DND-41 (cell line): Measurements from ENCODE around the gene OBI1.

Experiments used
- ATAC-seq: fragments of 200-7000 bp; cut with Tn5 transposase; 3 replicates; pipeline ENCODE4 v1.9.1; 2021; ENCODE audit warnings: low read depth; ENCODE audit not compliant: insufficient read depth
- DNase-seq: peaks from one replicate; pipeline ENCODE4 v3.0.0-alpha.2; 2020
- H2AFZ ChIP-seq: 2 replicates; pipeline ENCODE4 v1.6.0; 2012; ENCODE audit warnings: low read depth, low read length
- H3K27ac ChIP-seq: 2 replicates; pipeline ENCODE4 v1.5.1; 2012; ENCODE audit warnings: low read length, inconsistent platforms
- H3K27me3 ChIP-seq: fragments of 200-600 bp; sonication (generic); 2 replicates; pipeline ENCODE4 v1.6.0; 2012; ENCODE audit warnings: low read length, mild to moderate bottlenecking, inconsistent platforms; ENCODE audit not compliant: insufficient read depth, poor library complexity
- H3K36me3 ChIP-seq: 2 replicates; pipeline ENCODE4 v1.5.1; 2012; ENCODE audit warnings: low read length, inconsistent platforms; ENCODE audit not compliant: insufficient read depth
- H3K4me1 ChIP-seq: 2 replicates; pipeline ENCODE4 v1.5.1; 2012; ENCODE audit warnings: mild to moderate bottlenecking, low read length; ENCODE audit not compliant: insufficient read depth
- H3K4me2 ChIP-seq: 2 replicates; pipeline ENCODE4 v1.6.0; 2012; ENCODE audit warnings: mild to moderate bottlenecking, moderate library complexity, low read length, inconsistent platforms; ENCODE audit not compliant: insufficient read depth
- H3K4me3 ChIP-seq, 2 experiments: fragments of 200-600 bp in 1 of 2; shearing (Covaris generic) in 1 of 2; 2 replicates each; pipeline ENCODE4 v1.5.1; 2012 to 2016; ENCODE audit warnings: inconsistent platforms in 2 of 2, low read length in 2 of 2, mild to moderate bottlenecking in 2 of 2, low read depth in 1 of 2, moderate library complexity in 1 of 2
- H3K79me2 ChIP-seq: 2 replicates; pipeline ENCODE4 v1.6.0; 2012; ENCODE audit warnings: low read length, inconsistent platforms; ENCODE audit not compliant: insufficient read depth
- H3K9ac ChIP-seq: 2 replicates; pipeline ENCODE4 v1.6.0; 2012; ENCODE audit warnings: low read depth, mild to moderate bottlenecking, inconsistent platforms, low read length, moderate library complexity
- H3K9me3 ChIP-seq: 2 replicates; pipeline ENCODE4 v1.5.1; 2012; ENCODE audit warnings: low read length, moderate library complexity, mild to moderate bottlenecking, inconsistent platforms; ENCODE audit not compliant: insufficient read depth, severe bottlenecking
- H4K20me1 ChIP-seq: 2 replicates; pipeline ENCODE4 v1.6.0; 2012; ENCODE audit warnings: low read length; ENCODE audit not compliant: insufficient read depth
- CTCF ChIP-seq: IDR thresholded peaks from 2 replicates; pipeline ENCODE4 v1.5.1; 2012; ENCODE audit warnings: borderline replicate concordance, low read length, moderate library complexity, mild to moderate bottlenecking; ENCODE audit not compliant: poor library complexity, severe bottlenecking; ENCODE audit errors: extremely low read depth
- EZH2 ChIP-seq: IDR thresholded peaks from 3 replicates; pipeline ENCODE4 v1.6.1; 2012; ENCODE audit warnings: borderline replicate concordance, low read depth, mild to moderate bottlenecking, moderate library complexity, low read length, inconsistent platforms; ENCODE audit not compliant: severe bottlenecking

The OBI1 gene

GRCh38 chr13:78566631-78567030 lies 92.3 kb downstream of the OBI1 start:
- H3K27ac ChIP-seq = no peak overlapping the region
- H3K79me2 ChIP-seq = no peaks in the 10 kb centered on the region
- no peaks in the 10 kb centered on the region for H4K20me1 ChIP-seq
- H3K4me3 ChIP-seq = no peak overlapping the region
- no peak overlapping the region for H2AFZ ChIP-seq
- H3K4me2 ChIP-seq = no peak overlapping the region
- ATAC-seq (no peak), DNase-seq (no peak)
- H3K9me3 ChIP-seq = no peaks in the 10 kb centered on the region
- TF ChIP-seq EZH2 (no peak), CTCF (no peak)
- no peaks in the 10 kb centered on the region for H3K4me1 ChIP-seq
- peaks cover 8% of the 10 kb centered on the region for H3K27me3 ChIP-seq
- no peaks in the 10 kb centered on the region for H3K36me3 ChIP-seq
- no peak overlapping the region for H3K9ac ChIP-seq
